Measurements from ENCODE around the gene RHOB. TPM values are rescaled to one million over a fixed set of nuclear protein-coding genes. Genes with fewer than 3 reads are reported as not detected.
"Not testable (repeated sequence)": the region's sequence is repeated elsewhere in the genome, so short reads cannot be mapped to it uniquely, and the experiment has no call there.

RHOB gene
- polyA plus RNA-seq, 1 donor from 2014 or later: 205 TPM

- Histone ChIP-seq H3K27ac (ENCODE audit: low read length) (no peak overlapping the region), H3K36me3 (ENCODE audit: insufficient read depth, low read length) (no peaks in the 10 kb centered on the region), H3K9ac (ENCODE audit: low read length) (no peak overlapping the region), H3K4me3 (ENCODE audit: low read length) (no peak overlapping the region), H4K20me1 (ENCODE audit: insufficient read depth) (no peaks in the 10 kb centered on the region), H3K4me2 (ENCODE audit: low read length) (no peak overlapping the region), H3K79me2 (replicated peaks; ENCODE audit: insufficient read depth, low read length) (no peaks in the 10 kb centered on the region), H3K9me2 (ENCODE audit: insufficient read depth, low read length) (no peaks in the 10 kb centered on the region), H3K27me3 (ENCODE audit: insufficient read depth, low read depth, low read length) (no peaks in the 10 kb centered on the region), H2AFZ (ENCODE audit: low read depth, low read length) (no peak overlapping the region), H3K9me3 (ENCODE audit: low read length) (no peaks in the 10 kb centered on the region), H3F3A (ENCODE audit: insufficient read depth, low read length, poor library complexity, severe bottlenecking) (no peaks in the 10 kb centered on the region)
- TF ChIP-seq REST (IDR thresholded peaks at IDR 0.05; ENCODE audit: borderline replicate concordance): no peak
- no peak for TF ChIP-seq POLR2AphosphoS5 (IDR thresholded peaks at IDR 0.05)
- no peak for TF ChIP-seq TAF1 (IDR thresholded peaks at IDR 0.05; ENCODE audit: low read depth)
- TF ChIP-seq RAD21 (conservative IDR thresholded peaks at IDR 0.05): no peak
- TF ChIP-seq MXI1 (conservative IDR thresholded peaks at IDR 0.05; ENCODE audit: poor library complexity, severe bottlenecking): no peak
- no peak for TF ChIP-seq SMC3 (conservative IDR thresholded peaks at IDR 0.05; ENCODE audit: poor library complexity)
- no peak for TF ChIP-seq EZH2 (IDR thresholded peaks at IDR 0.05; ENCODE audit: borderline replicate concordance, insufficient read depth, low read length, poor library complexity, severe bottlenecking)
- TF ChIP-seq EP300 (conservative IDR thresholded peaks at IDR 0.05; ENCODE audit: poor library complexity, severe bottlenecking): no peak
- TF ChIP-seq, protein P1, sequence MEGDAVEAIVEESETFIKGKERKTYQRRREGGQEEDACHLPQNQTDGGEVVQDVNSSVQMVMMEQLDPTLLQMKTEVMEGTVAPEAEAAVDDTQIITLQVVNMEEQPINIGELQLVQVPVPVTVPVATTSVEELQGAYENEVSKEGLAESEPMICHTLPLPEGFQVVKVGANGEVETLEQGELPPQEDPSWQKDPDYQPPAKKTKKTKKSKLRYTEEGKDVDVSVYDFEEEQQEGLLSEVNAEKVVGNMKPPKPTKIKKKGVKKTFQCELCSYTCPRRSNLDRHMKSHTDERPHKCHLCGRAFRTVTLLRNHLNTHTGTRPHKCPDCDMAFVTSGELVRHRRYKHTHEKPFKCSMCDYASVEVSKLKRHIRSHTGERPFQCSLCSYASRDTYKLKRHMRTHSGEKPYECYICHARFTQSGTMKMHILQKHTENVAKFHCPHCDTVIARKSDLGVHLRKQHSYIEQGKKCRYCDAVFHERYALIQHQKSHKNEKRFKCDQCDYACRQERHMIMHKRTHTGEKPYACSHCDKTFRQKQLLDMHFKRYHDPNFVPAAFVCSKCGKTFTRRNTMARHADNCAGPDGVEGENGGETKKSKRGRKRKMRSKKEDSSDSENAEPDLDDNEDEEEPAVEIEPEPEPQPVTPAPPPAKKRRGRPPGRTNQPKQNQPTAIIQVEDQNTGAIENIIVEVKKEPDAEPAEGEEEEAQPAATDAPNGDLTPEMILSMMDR (IDR thresholded peaks at IDR 0.05; ENCODE audit: poor library complexity, severe bottlenecking): no peak
These were observed 10.0 kb downstream of the RHOB start for GRCh38 chr2:20456636-20457426.

DNA sequence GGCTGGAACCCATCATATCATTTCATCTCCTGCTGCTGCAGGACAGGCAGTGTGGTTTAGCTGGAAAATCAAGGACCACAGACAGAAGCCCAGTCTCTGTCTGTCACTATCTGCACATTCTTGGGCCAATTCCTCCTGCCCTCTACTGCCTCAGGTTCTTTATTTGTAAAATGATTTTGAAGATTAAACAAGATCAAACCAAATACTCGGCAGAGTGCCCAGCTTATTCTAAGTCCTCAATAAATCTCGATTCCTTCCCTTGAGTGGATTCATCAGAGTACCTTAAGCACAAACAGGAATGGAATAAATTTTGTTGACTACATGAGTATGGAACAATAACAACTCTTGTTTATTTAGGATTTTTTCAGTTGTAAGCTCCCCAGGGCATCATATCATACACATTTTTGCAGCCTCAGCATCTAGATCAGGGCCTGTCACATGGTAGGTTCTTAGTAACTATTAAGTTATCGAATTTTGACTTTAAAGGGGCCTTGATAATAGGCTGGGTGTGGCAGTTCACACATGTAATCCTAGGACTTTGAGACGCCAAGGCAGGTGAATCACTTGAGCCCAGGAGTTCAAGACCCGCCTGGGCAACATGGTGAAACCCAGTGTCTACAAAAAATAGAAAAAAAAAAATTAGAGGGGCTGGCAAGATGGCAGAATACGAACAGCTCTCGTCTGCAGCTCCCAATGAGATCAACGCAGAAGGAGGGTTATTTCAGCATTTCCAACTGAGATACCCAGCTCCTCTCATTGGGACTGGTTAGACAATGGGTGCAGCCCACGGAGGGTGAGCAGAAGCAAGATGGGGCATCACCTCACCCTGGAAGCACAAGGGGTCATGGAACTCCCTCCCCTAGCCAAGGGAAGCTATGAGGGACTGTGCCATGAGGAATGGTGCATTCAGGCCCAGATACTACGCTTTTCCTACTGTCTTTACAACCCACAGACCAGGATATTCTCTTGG lies 11.1 kb downstream of the RHOB start:
- H3K9me2 ChIP-seq (ENCODE audit: insufficient read depth, low read length): no peaks in the 10 kb centered on the region
- H3K79me2 ChIP-seq (replicated peaks; ENCODE audit: insufficient read depth, low read length): no peaks in the 10 kb centered on the region
- no peaks in the 10 kb centered on the region for H3K27me3 ChIP-seq (ENCODE audit: insufficient read depth, low read depth, low read length)
- H4K20me1 ChIP-seq (ENCODE audit: insufficient read depth): no peaks in the 10 kb centered on the region
- H3K9me3 ChIP-seq (ENCODE audit: low read length): no peaks in the 10 kb centered on the region
- no peak for TF ChIP-seq SMC3 (conservative IDR thresholded peaks at IDR 0.05; ENCODE audit: poor library complexity)
- TF ChIP-seq MXI1 (conservative IDR thresholded peaks at IDR 0.05; ENCODE audit: poor library complexity, severe bottlenecking): no peak
- H3K4me2 ChIP-seq (ENCODE audit: low read length): no peak overlapping the region
- H3F3A ChIP-seq (ENCODE audit: insufficient read depth, low read length, poor library complexity, severe bottlenecking): no peaks in the 10 kb centered on the region
- H3K27ac ChIP-seq (ENCODE audit: low read length): no peak overlapping the region
- H3K36me3 ChIP-seq (ENCODE audit: insufficient read depth, low read length): no peaks in the 10 kb centered on the region
- H3K9ac ChIP-seq (ENCODE audit: low read length): no peak overlapping the region
- no peak overlapping the region for H3K4me3 ChIP-seq (ENCODE audit: low read length)
- H2AFZ ChIP-seq (ENCODE audit: low read depth, low read length): no peak overlapping the region

- not testable (repeated sequence) for H3K36me3 ChIP-seq (ENCODE audit: insufficient read depth, low read length); H3K4me3 ChIP-seq (ENCODE audit: low read length); H4K20me1 ChIP-seq (ENCODE audit: insufficient read depth); H2AFZ ChIP-seq (ENCODE audit: low read depth, low read length); H3K9me3 ChIP-seq (ENCODE audit: low read length); H3F3A ChIP-seq (ENCODE audit: insufficient read depth, low read length, poor library complexity, severe bottlenecking); H3K4me2 ChIP-seq (ENCODE audit: low read length); H3K79me2 ChIP-seq (replicated peaks; ENCODE audit: insufficient read depth, low read length); H3K27ac ChIP-seq (ENCODE audit: low read length); H3K9me2 ChIP-seq (ENCODE audit: insufficient read depth, low read length); H3K9ac ChIP-seq (ENCODE audit: low read length); H3K27me3 ChIP-seq (ENCODE audit: insufficient read depth, low read depth, low read length)
These were observed 12.0 kb downstream of the RHOB start for GRCh38 chr2:20458737-20459484.
